T-helper 2 cell (primary cell): Measurements from ENCODE around the gene HGFAC.

ENCODE experiments used
- DNase-seq, 5 experiments: peaks; one replicate each; pipeline versions ENCODE4 v3.0.0 to v3.0.0-alpha.2; 2012 to 2022

HGFAC gene

GRCh38 chr4:3491681-3492405, 50.1 kb downstream of the HGFAC start:
- DNase-seq, result no peak

DNA sequence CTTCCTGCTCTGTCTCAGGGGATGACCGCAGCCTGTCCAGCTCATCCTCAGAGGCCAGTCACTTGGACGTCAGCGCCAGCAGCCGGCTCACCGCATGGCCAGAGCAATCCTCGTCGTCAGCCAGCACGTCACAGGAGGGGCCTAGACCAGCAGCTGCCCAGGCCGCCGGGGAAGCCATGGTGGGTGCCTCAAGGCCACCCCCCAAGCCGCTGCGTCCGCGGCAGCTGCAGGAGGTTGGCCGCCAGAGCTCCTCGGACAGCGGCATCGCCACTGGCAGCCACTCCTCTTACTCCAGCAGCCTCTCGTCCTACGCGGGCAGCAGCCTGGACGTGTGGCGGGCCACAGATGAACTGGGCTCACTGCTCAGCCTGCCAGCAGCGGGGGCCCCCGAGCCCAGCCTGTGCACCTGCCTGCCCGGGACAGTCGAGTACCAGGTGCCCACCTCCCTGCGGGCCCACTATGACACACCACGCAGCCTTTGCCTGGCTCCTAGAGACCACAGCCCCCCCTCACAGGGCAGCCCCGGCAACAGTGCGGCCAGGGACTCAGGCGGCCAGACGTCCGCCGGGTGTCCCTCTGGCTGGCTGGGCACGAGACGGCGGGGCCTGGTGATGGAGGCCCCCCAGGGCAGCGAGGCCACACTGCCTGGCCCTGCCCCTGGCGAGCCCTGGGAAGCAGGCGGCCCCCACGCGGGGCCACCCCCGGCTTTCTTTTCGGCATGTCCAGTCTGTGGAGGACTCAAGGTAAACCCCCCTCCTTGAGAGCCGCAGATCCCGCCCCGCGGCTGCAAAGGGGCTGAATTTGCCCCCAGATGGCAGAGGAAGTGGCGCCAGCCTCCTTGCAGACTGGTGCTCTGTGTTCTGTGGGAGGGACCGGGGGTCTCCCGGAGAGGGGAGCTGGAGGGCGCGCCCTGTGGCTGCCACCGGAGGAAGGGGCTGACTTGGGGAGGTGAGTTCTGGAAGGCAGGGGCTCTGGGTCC, 51.3 kb downstream of the HGFAC start:
- no peak for DNase-seq

GRCh38 chr4:3493720-3494461, 52.1 kb downstream of the HGFAC start:
- DNase-seq, result no peak

DNA sequence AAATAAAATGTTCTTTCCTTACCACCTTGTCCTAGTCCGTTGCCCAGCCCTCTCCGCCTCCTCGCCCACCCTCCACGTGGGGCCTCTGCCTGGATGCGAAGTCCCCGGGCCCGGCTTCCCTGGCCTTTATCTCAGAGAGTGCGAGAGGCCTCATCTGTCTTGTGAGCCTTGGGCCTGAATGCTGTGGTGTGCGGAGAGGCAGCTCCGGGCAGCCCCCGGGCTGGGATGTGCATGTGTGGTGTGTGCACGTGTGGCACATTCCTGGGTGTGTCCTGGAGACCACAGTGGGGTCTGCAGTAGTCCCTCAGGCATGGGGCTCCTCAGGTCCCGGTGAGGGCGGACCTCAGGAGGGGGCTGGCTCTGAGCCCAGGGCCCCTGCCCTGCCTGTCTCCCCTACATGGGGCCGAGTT, 52.7 kb downstream of the HGFAC start:
- no peak for DNase-seq

DNA sequence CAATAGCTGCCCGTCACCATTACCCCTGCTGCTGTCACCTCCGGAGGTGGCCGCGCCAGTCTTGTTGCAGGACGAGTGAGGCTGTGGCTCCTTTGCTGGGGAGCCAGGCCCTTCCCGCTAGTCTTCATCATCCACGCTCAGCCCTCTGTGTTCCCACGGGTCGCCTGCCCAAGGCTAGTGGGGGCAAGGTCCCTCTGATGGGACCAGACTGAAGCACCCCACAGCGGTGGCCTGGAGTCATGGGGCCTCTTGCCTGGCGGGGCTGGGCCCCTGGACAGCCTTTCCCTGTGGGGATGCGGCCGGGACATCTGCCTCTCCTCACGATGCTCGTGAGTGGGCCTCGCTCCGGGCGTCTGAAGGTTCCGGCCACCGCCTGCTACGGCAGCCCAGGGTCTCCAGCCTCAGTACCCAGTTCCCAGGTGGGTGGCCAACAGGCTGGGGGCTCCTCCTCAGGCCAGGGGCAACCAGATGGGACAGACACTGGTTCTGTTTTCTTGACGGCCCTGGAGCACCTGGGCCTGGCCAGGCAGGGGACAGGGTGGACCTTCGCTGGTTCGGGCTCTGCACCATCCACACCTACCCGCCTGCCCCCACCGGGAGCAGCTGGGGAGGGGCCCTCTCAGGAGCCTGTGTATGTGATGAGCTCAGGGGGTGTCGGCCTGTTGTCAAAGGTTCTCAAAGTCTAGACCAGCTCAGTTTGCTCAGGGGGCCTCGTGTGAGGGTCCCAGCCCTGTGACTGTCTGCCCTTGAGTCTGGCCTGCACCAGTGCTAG, 53.6 kb downstream of the HGFAC start:
- DNase-seq, result no peak

- DNase-seq, result no peak
Measured at GRCh38 chr4:3496021-3496420, 54.3 kb downstream of the HGFAC start.

DNA sequence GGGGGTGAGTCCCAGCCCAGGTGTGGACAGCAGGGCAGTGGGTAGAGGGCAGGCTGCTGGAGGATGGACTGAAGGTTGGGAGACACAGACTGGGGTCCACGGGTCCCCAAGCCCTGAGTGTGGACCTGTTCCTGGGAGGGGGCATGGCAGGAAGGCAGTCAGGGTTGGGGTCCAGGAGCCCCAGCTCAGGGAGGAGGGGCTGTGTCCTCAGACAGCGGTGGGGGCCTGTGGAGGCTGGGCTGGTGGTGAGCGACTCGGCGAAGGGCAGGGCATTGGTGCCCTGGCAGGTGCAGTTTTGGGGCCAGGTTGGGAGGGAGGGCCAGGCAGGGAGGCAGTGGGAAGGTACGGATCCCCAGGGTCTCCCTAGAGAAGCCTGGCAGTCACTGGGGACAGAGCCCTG, 55.3 kb downstream of the HGFAC start:
- DNase-seq, result no peak

DNA sequence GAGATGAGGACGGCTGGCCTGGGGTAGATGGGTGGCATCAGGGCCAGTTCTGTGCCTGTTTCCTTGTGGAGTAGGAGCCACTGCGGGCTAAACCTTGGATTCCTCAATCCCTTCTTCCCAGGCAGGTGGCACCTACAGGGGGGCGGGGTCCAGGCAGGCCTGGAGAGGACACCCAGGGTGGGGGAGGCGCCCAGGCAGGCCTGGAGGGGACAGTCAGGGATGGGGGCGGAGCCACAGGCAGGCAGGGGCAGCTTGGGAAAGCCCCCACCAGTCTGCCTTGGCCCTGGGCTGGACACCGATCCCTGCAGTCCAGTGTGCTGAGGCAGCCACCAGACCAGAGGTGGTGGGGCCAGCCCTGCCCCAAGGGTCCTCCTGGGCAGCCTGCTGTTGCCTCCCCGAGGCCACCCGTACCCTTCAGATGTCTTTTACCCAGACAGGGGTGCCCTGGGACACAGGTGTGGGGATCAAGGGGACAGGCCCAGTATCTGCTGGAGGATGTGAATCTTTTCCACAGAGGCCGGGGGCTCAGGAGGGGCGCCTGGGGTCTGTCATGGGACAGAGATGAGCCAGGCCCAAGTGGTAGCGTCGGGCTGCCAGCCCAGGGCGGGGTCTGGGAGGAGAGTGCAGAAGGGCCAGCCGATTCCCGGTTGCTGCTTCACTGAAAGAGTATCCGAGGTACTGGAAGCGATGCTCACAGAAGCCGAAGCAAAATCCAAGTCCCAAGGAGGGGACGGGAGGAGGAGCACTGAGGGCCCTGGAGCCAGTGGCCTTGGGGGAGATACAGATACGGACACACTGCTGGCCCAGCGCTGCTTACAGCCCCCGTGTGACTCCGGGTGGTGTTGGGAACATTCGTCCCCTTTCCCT, 56.0 kb downstream of the HGFAC start:
- no peak for DNase-seq

DNA sequence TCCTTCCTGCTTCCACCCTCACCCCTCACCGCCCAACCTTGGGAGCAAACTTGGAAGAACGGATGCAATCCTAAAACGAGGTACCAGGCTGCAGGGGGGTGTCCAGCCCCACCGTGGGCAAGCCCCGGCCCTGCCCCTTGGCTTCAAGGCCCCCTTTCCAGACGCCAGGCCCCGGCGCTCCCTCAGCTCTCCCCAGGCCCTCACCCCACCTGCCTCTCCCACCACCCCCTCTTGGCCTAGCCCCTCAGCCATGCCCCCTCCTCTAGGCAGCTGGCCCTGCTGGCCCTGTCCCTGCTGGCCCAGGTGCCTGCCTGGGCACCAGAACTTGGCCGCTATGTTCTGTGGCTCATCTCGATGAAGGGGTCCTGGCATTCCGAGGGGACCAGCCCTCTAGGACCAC, 56.6 kb downstream of the HGFAC start:
- no peak for DNase-seq
